Ecto neural progenitor cell (in vitro differentiated cells): ENCODE results near the gene PPP4R4.
"Not testable (repeated sequence)": the region's sequence is repeated elsewhere in the genome, so short reads cannot be mapped to it uniquely, and the experiment has no call there.

ENCODE experiments used
- DNase-seq: peaks from one replicate; pipeline ENCODE4 v3.0.0-alpha.2; 2018; ENCODE audit warnings: low spot score

The PPP4R4 gene

DNA sequence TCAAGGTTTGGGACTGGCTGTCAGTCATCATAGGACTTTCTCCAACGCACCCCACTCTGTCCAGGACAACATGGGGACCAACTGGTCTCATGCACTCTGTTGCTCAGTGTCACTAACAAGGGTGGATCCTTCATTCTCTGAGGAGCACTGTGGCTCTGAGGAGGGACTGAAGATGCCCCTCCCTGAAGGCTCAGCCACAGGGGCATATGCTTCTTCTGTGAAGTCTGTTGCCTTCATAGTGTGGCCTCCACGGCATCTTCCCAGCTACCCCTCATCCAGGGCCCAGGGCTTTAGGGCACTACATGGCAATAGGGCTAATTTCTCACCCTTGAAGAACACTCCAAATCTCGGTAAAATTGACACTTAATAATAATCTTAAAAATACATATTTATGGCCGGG is 30.4 kb upstream of the PPP4R4 start:
- DNase-seq: no peak

GRCh38 chr14:94144765-94145164 is 29.4 kb upstream of the PPP4R4 start:
- DNase-seq: no peak

GRCh38 chr14:94145902-94146527 is 28.1 kb upstream of the PPP4R4 start:
- no peak for DNase-seq

DNA sequence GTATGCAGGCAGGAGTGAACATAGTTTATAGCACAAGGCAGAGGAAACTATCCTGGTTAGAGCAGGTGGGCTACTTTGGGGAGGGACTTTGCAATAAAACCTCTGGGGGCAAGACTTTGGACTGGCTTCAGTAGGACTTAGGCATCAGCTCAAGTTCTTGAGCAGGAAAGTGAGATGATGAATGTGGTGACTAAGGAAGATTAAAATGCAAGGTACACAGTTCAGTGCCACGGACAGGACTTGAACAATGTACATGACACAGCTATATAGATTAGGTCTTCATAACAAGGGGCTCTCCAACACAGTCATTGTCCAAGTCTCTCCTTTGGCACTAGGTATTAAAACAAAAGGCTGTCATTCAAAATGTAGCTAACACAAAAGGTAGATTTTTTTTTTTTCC is 21.4 kb upstream of the PPP4R4 start:
- DNase-seq: no peak

DNA sequence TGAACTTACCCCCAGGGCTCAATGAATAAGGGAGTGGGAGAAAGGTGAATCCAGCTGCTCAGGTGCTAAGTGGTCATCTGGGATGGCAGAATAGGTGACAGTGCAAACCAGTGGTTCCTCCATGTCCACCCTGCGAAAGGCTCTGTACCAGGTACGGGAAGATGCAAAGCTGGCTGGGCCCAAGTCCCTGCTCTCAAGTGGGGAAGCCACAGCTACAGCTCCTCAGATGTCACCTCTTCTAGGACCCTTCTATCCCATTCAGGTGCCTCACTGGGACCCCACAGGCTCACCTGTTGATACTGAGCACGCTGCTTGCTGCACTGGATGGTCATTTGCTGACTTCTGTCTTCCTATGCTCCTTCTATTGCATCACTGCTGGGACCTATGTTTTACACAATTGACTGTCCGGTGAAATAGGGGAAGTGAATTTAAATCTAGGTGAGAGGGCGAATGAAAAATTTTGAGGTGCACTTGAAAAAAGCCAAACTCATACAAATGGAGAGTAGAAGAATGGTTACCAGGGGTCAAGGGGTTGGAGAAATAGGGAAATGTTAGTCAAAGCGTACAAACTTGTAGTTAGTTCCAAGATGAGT is 20.3 kb upstream of the PPP4R4 start:
- no peak for DNase-seq

DNA sequence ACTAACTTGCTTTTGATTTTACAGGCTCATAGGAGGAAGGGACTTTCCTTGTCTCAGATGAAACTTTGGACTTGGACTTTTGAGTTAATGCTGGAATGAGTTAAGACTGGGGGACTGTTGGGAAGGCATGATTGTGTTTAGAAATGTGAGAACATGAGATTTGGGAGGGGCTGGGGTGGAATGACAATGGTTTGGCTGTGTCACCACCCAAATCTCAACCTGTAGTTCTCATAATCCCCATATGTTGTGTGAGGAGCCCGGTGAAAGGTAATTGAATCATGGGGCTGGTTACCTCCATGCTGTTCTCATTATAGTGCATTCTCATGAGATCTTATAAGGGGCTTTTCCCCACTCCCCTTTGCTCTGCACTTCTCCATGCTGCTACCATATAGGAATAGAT is 18.0 kb upstream of the PPP4R4 start:
- not testable (repeated sequence) for DNase-seq

DNA sequence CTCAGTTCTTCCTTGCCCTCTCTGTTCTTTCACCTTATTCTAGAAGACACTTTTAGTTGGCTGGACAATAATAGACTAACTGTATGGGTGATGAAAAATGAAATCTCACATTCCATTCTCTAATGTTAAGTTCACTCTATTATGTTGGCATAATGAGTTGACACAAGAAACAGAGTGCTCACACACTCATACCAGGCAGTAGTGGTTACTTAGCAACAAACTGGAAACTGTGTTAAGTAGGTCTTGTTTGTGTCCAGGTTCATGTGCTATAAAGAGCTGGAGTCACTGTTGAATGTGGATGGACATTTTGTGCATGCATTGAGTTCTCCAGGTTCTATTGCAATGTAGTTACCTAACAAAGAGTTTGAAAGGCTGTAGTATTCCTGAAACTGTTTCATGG is 16.9 kb upstream of the PPP4R4 start:
- DNase-seq: no peak

DNA sequence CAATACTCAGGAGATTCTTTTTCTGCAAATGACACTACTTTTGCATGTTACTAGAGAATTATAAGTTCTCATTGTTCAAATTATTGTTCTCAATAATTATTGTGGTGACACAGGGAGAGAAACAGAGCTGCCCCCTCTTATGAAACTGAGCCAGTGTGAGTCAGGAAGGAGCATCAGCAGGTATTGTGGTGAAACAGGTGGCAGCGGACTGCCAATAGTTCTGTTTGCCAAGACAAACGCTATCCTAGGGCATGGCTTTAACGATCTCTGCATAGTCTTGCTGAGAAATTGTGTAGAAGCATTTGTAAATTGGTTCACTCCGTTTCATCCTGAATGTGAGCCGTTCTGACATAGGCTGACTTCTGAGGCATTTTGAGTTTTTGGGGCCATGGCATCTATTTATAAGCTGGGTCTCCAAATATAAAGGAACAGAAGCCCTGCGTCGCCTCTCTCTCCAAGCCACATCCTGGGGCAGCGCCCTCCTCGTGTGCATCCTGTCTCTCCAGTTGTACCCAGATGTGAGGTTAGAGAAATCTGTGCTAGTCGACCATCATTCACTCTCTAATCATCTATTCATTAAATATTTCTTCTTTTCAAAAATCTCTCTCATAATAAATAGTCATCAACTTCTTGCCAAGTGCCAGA is 15.8 kb upstream of the PPP4R4 start:
- no peak for DNase-seq

DNA sequence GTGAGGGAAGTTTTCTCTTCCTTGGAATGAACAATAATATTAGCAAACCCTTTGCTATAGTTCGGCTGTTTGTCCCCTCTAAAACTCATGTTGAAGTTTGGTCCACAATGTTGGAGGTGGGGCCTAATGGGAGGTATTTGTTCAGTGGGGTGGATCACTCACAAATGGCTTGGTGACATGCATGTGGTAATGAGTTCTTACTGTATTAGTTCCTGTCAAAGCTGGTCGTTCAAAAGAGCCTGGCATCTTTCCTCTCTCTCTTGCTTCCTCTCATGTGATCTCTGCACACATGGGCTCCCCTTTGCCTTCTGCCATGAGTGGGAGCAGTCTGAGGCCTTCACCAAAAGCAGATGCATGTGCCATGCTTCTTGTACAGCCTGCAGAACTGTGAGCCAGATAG is 13.1 kb upstream of the PPP4R4 start:
- DNase-seq: no peak

DNA sequence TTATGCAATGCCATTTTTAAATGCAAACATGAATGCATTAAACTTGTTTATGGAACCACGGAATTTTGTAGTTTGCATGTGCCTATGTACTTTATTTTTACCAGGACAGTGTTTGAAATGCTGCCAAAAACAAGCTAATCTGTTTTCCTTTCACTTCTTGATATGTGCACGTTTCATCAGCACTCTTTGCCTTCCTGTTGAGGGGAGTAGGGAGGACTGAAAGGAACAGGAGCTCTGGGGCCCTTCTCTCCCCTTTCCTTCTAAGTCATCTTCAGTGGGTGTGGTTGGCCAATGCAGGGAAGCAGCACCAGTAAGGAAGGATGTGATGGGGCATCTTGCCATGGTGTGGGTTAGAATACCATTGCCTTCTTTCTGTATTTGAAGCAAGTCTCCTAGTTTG is 12.1 kb upstream of the PPP4R4 start:
- no peak for DNase-seq

DNA sequence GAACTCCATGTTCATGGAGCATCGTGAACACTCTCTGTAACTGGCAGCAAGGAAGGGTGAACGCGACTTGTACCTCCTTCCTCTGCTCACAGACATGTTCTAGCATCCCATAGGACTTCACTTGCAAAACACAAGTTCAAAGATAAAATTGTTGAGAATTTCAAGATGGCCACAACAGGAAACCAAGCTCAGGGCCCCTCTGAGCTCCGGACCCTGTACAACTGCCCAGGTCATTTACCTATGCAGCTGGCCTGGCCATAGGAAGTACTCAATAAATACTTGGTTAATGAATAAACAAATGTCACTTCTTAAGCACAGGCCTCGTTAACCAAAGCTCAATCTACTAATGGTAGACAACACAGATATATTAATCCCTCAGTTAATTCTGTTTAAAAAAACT is 11.7 kb upstream of the PPP4R4 start:
- DNase-seq: no peak

DNA sequence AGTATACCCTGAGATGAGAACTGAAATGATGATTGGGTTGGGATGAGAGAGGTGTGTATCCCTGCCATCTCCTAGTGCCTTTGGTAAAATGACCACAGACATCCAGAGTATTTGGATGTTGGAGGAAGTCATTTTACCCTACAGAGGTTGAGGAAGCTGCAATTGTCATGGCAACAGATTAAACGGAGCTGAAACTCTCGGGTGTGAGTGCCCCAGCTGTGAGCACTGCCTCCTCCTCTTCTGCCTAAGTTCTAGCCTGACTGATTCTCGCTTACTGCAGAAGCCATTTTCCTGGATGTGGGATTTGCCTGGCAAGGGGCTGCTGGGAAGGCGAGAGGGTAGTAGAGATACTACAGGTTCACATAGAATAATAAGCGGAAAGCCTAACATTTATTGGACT is 10.3 kb upstream of the PPP4R4 start:
- DNase-seq: no peak

DNA sequence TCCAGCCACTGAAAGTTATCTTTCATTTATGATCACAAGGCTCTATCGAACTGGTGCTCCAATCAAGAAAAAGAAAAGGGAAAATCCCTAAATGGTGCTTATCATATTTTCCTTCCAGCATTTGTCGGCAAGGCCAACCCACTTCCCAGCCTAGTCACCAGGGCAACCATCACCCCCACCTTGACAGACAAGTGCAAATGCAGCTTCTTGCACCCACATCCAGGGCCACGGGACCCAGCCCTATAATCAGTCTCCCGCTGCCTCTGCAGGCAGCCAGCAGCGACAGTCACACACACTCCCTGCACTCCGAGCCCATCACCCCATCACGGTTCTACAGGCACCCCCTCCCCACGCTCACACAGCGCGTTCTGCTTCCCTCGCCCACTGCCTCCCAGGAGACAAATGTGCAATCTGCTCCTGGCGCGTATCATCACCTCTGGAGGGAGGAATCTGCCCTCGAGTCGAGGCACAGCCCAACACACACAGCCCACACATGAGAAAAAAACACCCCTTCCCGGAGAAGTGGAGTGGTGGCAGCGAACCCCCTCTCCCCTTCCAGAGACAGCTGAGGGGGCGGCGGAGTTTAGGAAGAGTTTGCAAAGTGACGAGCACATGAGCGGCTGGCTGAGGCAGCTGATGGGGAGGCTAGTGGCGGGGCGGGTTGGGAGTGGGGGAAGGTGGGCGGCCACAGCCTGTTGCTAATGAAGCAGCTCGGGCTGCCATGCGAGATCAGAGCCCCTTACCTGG is 9.3 kb upstream of the PPP4R4 start:
- no peak for DNase-seq

DNA sequence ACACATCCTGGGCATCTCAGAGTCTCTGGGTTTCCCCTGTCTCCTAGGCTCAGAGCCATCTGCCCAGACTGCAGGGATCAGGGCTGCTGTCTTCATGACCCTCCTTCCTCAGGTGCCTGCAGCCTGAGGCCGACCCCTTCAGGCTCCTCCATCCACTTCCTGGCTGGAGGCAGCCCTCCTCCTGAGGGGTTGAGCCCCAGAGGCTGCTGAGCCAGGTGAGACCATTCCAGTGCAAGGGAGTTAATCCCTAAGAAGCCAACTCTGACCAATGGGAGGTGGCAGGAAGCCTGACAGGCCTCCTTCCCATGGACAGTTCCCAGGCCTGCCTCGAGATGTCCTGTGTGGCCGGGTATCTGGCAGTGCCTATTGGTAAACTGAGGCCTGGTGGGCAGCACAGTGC is 8.4 kb upstream of the PPP4R4 start:
- DNase-seq: no peak

DNA sequence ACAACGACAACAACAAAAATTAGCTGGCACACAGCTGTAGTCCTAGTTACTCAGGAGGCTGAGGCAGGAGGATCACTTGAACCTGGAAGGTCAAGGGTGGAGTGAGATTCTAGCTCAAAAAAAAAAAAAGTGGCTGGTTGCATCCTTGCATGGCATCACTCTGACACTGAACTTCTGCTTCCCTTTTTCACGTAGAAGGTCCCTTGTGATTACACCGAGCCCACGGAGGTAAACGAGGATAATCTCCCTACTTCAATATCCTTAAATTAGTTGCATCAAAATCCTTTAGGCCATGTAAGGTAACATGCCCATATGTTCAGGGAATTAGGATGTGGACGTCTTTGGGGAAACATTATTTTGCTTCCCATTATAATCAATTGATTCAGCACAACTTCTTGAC is 4.0 kb upstream of the PPP4R4 start:
- DNase-seq: no peak

GRCh38 chr14:94171208-94171607 is 2.9 kb upstream of the PPP4R4 start:
- DNase-seq: no peak

DNA sequence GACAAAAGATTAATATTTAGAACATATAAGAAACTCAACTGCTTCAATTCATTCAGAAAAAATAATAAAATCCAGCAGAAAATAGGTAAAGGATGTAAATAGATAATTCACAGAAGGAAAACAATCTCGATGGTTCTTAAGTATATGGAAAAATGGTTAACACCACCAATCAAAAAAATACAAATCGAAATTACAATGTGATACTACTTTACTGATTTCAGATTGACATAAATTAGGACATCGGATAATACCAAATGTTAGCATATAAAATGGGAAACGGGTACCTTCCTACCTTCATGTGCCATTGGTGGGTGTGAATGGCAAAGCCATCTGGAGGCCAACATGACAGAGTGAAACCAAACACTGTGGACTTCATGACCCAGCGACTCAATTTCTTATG is 1.6 kb upstream of the PPP4R4 start:
- DNase-seq: no peak

GRCh38 chr14:94173471-94173884 is 644 bp upstream of the PPP4R4 start:
- DNase-seq: no peak

GRCh38 chr14:94174604-94175010 is 485 bp downstream of the PPP4R4 start:
- DNase-seq: no peak

DNA sequence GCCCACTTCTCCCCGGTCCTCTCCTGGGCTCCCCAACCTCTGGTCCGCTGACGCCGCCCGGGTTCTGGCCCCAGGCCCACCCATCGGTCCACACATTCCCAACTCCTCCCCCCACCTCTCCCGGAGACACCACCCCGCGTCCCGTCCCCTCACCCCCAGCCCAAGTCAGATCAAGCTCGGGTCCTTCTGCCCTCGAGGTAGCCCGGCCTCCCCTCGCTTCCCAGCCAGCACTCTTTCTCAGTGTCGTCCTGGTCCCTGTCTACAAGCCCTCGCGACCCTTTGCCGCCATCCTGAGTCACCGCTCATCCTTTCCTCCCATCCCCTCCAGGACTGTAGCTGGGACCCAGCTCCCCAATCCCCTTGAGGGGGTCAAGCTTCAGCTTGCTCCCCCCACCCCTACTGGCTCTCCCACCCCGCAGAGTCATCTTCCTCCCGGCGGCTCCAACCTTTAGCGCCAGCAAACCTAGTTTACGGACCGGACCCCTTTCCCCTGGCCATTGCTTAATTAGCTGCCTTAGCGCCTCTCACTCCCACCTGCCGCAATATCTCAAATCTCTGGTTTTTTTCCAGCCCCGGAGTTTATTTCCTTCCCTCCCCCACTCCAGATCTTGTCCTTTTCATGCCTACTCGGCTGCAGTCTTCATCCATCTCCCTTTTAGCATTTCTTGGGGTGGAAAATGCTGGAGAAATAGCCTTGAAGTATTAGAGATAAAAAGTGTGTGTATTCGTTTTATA is 1.1 kb downstream of the PPP4R4 start:
- peak; percentile 71 for DNase-seq

DNA sequence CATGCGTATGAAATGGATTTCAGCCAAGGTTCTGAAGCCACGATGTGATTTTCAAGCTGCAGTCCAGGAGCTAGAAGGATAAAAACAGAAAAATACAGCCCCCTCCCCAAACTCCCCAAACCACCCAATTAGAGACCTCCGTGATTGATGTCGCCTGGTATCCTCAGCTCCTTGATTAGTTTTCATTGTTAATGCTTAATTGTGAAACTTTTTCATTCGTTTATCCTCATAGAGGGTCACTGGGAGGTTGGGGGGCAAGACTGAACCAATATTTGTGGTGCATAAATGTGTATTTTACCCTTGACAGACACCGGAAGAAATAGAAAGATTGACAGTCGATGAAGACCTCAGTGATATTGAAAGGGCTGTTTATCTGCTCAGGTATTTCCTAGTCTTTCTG is 1.6 kb downstream of the PPP4R4 start:
- DNase-seq: no peak

GRCh38 chr14:94176808-94177207 is 2.7 kb downstream of the PPP4R4 start:
- no peak for DNase-seq
